ENCODE data around the gene ZNF385C.
"Not testable (repeated sequence)": the region's sequence is repeated elsewhere in the genome, so short reads cannot be mapped to it uniquely, and the experiment has no call there.

Gene ZNF385C

DNA sequence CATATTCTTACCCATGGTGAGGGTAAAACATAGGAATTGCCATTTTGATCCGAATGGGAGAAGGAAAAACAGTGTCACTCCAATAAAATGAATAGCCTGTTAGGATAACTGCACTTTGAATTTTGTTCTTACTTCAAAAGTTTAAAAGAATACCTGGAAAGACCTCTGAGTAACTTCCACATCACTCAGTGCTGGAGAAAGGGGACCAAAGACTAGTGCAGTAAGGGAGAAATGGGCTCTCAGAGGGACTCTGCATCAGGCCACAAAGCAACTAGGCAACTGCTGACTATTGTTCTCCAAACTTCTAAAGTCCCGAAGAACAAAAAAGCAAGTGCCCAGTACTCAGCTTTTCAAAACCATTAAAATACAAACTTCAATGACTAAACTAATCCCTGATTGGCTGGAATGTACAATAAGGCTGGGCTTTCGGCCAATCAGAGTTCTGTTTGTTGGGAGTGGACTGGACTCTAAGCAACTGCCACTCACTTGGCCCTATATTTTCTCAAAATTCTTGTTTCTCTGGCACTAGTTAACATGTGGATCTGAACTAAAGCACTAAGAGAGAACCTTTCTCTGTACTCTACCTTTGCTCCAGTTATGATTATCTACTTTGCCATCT is 87.3 kb downstream of the ZNF385C start:
- DNase-seq (ENCODE audit: low read depth in 2 of 2) = peak; percentile 52 to 68
- TF ChIP-seq, protein P1, sequence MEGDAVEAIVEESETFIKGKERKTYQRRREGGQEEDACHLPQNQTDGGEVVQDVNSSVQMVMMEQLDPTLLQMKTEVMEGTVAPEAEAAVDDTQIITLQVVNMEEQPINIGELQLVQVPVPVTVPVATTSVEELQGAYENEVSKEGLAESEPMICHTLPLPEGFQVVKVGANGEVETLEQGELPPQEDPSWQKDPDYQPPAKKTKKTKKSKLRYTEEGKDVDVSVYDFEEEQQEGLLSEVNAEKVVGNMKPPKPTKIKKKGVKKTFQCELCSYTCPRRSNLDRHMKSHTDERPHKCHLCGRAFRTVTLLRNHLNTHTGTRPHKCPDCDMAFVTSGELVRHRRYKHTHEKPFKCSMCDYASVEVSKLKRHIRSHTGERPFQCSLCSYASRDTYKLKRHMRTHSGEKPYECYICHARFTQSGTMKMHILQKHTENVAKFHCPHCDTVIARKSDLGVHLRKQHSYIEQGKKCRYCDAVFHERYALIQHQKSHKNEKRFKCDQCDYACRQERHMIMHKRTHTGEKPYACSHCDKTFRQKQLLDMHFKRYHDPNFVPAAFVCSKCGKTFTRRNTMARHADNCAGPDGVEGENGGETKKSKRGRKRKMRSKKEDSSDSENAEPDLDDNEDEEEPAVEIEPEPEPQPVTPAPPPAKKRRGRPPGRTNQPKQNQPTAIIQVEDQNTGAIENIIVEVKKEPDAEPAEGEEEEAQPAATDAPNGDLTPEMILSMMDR (IDR thresholded peaks at IDR 0.05; ENCODE audit: low read depth, low read length) = no peak

DNA sequence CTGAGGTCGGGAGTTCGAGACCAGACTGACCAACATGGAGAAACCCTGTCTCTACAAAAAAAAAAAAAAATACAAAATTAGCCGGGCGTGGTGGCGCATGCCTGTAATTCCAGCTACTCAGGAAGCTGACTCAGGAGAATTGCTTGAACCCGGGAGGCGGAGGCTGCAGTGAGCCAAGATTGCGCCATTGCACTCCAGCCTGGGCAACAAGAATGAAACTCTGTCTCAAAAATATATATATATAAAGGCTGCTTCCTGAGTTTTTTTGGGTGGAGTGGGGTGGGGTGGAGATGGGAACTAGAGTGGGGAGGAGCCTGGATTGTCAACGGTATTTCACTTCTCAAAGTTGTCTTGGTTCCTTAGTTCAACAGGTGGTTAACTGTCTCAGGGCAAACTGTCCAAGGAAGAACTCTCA is 88.0 kb downstream of the ZNF385C start:
- peak; percentile 78 to 82 for DNase-seq (ENCODE audit: low read depth in 2 of 2)
- H3K4me3 ChIP-seq (replicated peaks in 1 of 2; ENCODE audit: low read depth in 2 of 2, low read length in 2 of 2) = not testable (repeated sequence)

More for the DNA sequence above, 87.3 kb downstream of the ZNF385C start:
- no peak overlapping the region for H3K4me3 ChIP-seq (replicated peaks in 1 of 2; ENCODE audit: low read depth in 2 of 2, low read length in 2 of 2)

DNA sequence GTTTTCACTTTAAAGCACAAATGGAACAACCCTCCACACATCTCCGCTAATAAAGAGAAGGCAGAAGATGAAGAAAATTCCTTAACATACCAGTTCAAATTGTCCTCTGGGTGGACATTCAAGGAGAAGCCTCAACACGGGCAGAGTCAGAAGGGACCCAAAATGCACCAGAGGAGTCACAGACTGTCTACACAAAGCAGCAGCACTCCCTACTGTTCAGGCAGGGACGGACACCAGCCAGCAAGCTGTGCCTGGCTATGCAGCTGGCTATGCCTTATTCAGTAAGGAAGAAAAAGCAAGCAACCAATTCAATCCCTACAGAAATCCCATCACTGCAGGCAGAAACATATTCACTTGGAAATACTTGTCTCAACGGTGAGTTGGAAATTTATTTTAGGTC is 89.1 kb downstream of the ZNF385C start:
- DNase-seq (ENCODE audit: low read depth in 2 of 2) = peak in 1 of 2 donors; percentile 20
- TF ChIP-seq, protein P1 (IDR thresholded peaks at IDR 0.05; ENCODE audit: low read depth, low read length) = peak; percentile 6
- H3K4me3 ChIP-seq (replicated peaks in 1 of 2; ENCODE audit: low read depth in 2 of 2, low read length in 2 of 2) = no peak overlapping the region

DNA sequence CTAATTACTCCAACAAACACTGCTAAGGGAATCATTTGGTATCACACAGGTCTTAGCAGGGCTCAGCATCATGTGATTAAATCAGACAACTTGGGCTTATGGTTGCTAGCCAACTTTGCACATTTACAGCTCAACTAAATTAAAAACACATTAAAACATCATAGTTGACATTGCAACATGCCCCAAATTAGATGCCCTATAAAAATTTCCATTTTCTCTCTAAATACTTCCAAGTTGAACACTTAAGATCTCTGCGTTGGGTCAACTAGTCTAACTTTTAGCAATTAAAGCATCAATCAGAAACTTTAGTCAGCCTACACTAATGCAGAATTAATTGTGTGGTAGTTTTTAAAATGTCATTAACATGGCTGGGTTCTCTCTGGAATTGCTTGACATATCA is 93.1 kb downstream of the ZNF385C start:
- no peak for DNase-seq (ENCODE audit: low read depth in 2 of 2)
- no peak overlapping the region for H3K4me3 ChIP-seq (replicated peaks in 1 of 2; ENCODE audit: low read depth in 2 of 2, low read length in 2 of 2)
- TF ChIP-seq, protein P1 (IDR thresholded peaks at IDR 0.05; ENCODE audit: low read depth, low read length) = no peak

DNA sequence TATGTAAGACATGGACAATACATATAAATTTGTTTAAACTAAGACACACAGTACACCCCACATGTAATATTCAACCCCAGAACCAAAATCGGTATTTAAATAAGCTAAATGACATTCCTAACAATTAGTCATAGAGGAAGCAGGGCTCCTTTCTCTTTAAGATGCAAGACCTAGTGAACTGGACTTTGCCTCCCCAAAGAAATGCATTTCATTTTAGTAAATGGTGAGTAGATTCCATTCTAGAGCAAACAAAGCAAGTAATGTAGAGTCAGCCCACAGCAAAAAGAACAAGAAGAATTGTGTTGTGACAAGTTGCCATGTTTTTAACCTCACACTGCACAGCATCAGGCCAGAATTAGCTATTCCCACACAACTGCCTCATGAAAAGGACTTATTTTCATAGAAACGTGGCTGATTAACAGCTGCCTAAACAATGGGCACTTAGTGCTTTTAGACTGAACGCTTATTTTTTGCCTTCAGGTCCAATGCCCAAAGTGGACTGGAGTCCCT is 95.4 kb downstream of the ZNF385C start:
- H3K4me3 ChIP-seq (replicated peaks in 1 of 2; ENCODE audit: low read depth in 2 of 2, low read length in 2 of 2) = no peak overlapping the region
- DNase-seq (ENCODE audit: low read depth in 2 of 2) = peak in 1 of 2 donors; percentile 55
- TF ChIP-seq, protein P1 (IDR thresholded peaks at IDR 0.05; ENCODE audit: low read depth, low read length) = no peak

DNA sequence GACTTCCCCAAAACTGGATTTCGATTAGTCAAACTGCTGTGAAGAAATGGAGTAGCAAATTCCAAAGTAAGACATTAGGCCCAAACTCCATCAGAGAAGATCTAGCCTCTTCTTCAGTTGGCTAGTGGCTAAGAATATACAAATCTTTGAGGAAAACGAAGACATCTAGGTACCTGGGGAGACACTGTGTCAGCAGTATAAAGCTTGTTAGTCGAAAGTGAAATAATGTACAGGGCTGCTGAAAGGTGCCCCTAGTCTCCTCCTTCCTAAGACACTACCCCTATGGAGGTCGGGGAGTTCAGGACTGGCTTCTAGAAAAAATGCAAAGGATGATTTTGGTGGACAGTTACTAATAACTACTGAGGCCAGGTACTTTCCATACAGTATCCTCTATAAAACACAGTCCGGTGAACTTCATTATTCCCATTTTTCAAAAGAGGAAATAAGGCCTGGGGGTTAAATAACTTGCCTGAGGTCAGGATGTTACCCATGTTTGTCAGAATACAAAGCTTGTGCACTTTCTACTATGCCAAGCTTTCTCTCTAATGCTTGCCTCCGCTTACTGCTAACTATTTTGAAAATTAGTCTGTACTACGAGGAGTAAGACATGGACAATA is 96.0 kb downstream of the ZNF385C start:
- H3K4me3 ChIP-seq (replicated peaks in 1 of 2; ENCODE audit: low read depth in 2 of 2, low read length in 2 of 2) = no peak overlapping the region
- no peak for DNase-seq (ENCODE audit: low read depth in 2 of 2)
- TF ChIP-seq, protein P1 (IDR thresholded peaks at IDR 0.05; ENCODE audit: low read depth, low read length) = no peak

DNA sequence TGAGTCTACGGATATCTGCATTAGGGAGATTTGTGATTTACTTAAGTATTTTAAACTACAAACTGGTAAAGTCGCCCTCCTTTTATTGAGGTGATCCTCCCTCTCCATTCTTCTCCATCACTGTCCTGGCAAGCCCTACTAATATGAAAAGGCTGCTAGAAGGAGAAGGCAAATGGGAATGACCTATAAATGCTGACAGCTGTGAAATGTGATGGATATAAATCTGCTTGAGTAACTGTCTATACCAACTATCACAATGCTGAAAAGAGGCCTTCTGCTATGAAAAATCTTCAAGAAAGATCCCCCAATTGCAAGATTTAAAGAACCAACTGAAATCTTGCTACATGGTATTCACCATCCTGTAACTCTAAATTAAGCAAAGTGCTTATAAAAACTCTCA is 96.5 kb downstream of the ZNF385C start:
- TF ChIP-seq, protein P1 (IDR thresholded peaks at IDR 0.05; ENCODE audit: low read depth, low read length) = no peak
- no peak for DNase-seq (ENCODE audit: low read depth in 2 of 2)
- no peak overlapping the region for H3K4me3 ChIP-seq (replicated peaks in 1 of 2; ENCODE audit: low read depth in 2 of 2, low read length in 2 of 2)

Data from cardiac fibroblast (primary cell).